ENCODE data around the gene KMT2B.
A peak's percentile ranks its signal among the peaks of the same experiment; 100 is the strongest.

KMT2B gene

GRCh38 chr19:35759697-35760096, 41.9 kb downstream of the KMT2B start (continued):
- no peak for TF ChIP-seq ZNF580 (tag by site-specific recombination; IDR thresholded peaks at IDR 0.05)
- TF ChIP-seq ZBTB10 (tag by site-specific recombination; IDR thresholded peaks at IDR 0.05) = no peak
- 0 out of 2 replicates have a peak, but pooled peaks have one; percentile 21 for TF ChIP-seq ZIC2 (tag by site-specific recombination; IDR thresholded peaks at IDR 0.05)

- H3K27ac ChIP-seq (ENCODE audit: extremely low read depth, low read depth, low read length) = no peak overlapping the region
- peaks cover 15% of the 10 kb centered on the region for H3K4me1 ChIP-seq (ENCODE audit: control insufficient read depth, insufficient read depth, low read length)
- H3K4me3 ChIP-seq (ENCODE audit: low read depth, low read length) = no peak overlapping the region
- peaks cover 61 to 67% of the 10 kb centered on the region in 2 experiments for H3K36me3 ChIP-seq (ENCODE audit: control insufficient read depth in 2 of 2, insufficient read depth in 1 of 2, low read length in 2 of 2)
- ChIA-PET POLR2A (interaction anchor here (1.4 to 4.7 kb wide), 5 partner anchors 12 to 21 kb away, joined by 3 to 29 read pairs (median 8); partner anchors contain the start of genes LIN37, PSENEN and U2AF1L4), CTCF (no interaction called here)
- H3K9me3 ChIP-seq (ENCODE audit: control insufficient read depth, insufficient read depth, low read depth, low read length) = no peaks in the 10 kb centered on the region
- TF ChIP-seq ZNF114 (tag by site-specific recombination; IDR thresholded peaks at IDR 0.05) = no peak
- no peak for TF ChIP-seq ZNF518A (tag by site-specific recombination; conservative IDR thresholded peaks at IDR 0.05; ENCODE audit: low read depth)
- 0 out of 2 replicates have a peak, but pooled peaks have one; percentile 2 for TF ChIP-seq ZFP37 (tag by site-specific recombination; IDR thresholded peaks at IDR 0.05)
- TF ChIP-seq ZBTB10 (tag by site-specific recombination; IDR thresholded peaks at IDR 0.05) = no peak
- TF ChIP-seq ZNF426 (tag by site-specific recombination; IDR thresholded peaks at IDR 0.05) = no peak
- no peak for TF ChIP-seq RBAK (tag by site-specific recombination; IDR thresholded peaks at IDR 0.05)
- TF ChIP-seq ZSCAN18 (tag by site-specific recombination; IDR thresholded peaks at IDR 0.05) = no peak
- TF ChIP-seq ATF2 (tag by site-specific recombination; IDR thresholded peaks at IDR 0.05; ENCODE audit: low read depth) = no peak
- TF ChIP-seq MZF1 (tag by site-specific recombination; IDR thresholded peaks at IDR 0.05; ENCODE audit: borderline replicate concordance) = no peak
- no peak for TF ChIP-seq ZBTB20 (tag by site-specific recombination; IDR thresholded peaks at IDR 0.05)
- TF ChIP-seq ZNF830 (tag by site-specific recombination; IDR thresholded peaks at IDR 0.05; ENCODE audit: low read depth) = no peak
- no peak for TF ChIP-seq ZBTB6 (tag by site-specific recombination; IDR thresholded peaks at IDR 0.05)
- peak; percentile 46; the same call in 1 of the 2 replicates for TF ChIP-seq ZNF121 (tag by site-specific recombination; IDR thresholded peaks at IDR 0.05)
- TF ChIP-seq ZNF580 (tag by site-specific recombination; IDR thresholded peaks at IDR 0.05) = no peak
- TF ChIP-seq ZNF416 (tag by site-specific recombination; IDR thresholded peaks at IDR 0.05) = no peak
- TF ChIP-seq ZNF488 (tag by site-specific recombination; IDR thresholded peaks at IDR 0.05) = no peak
Observed at GRCh38 chr19:35760711-35761349, 43.0 kb downstream of the KMT2B start.
